Fibroblast of lung (primary cell): ENCODE measurements around the gene TBL1X. TPM values are rescaled to one million over a fixed set of nuclear protein-coding genes. Genes with fewer than 3 reads are reported as not detected.

Source experiments
- DNase-seq, 2 donors: peaks; one replicate each; pipeline versions ENCODE4 v3.0.0 to v3.0.0-alpha.2; 2010; ENCODE audit warnings: low read depth in 2 of 2
- H2AFZ ChIP-seq: 2 replicates; pipeline ENCODE4 v1.5.1; 2012; ENCODE audit warnings: low read length, control low read depth, inconsistent platforms
- H3K27ac ChIP-seq: 2 replicates; pipeline ENCODE4 v1.5.1; 2011; ENCODE audit warnings: low read length, control low read depth; ENCODE audit not compliant: insufficient read depth
- H3K27me3 ChIP-seq: 2 replicates; pipeline ENCODE4 v1.5.1; 2011; ENCODE audit warnings: mild to moderate bottlenecking, low read length; ENCODE audit not compliant: control insufficient read depth, insufficient read depth
- H3K36me3 ChIP-seq: 2 replicates; pipeline ENCODE4 v1.5.1; 2011; ENCODE audit warnings: low read length; ENCODE audit not compliant: control insufficient read depth, insufficient read depth
- H3K4me1 ChIP-seq: 2 replicates; pipeline ENCODE4 v1.5.1; 2011; ENCODE audit warnings: low read length; ENCODE audit not compliant: control insufficient read depth, insufficient read depth; ENCODE audit errors: extremely low read depth
- H3K4me2 ChIP-seq: 2 replicates; pipeline ENCODE4 v1.5.1; 2011; ENCODE audit warnings: low read length, control low read depth; ENCODE audit not compliant: insufficient read depth; ENCODE audit errors: extremely low read depth
- H3K4me3 ChIP-seq, 4 experiments: fragments of 200-600 bp in 1 of 4; sonication (generic) in 1 of 4; replicated peaks in 1 of 4; 2 replicates each; pipeline ENCODE4 v1.5.1; 2011 to 2016; ENCODE audit warnings: low read length in 4 of 4, low read depth in 3 of 4, mild to moderate bottlenecking in 3 of 4, control low read depth in 2 of 4, inconsistent platforms in 1 of 4, mixed read lengths in 1 of 4; ENCODE audit not compliant: insufficient read depth in 1 of 4; ENCODE audit errors: control extremely low read depth in 1 of 4
- H3K79me2 ChIP-seq: 2 replicates; pipeline ENCODE4 v1.5.1; 2012; ENCODE audit warnings: mild to moderate bottlenecking, low read length, inconsistent platforms; ENCODE audit not compliant: control insufficient read depth, insufficient read depth
- H3K9ac ChIP-seq: 2 replicates; pipeline ENCODE4 v1.5.1; 2011; ENCODE audit warnings: mild to moderate bottlenecking, low read length, control low read depth; ENCODE audit not compliant: insufficient read depth
- H3K9me3 ChIP-seq: 2 replicates; pipeline ENCODE4 v1.5.1; 2012; ENCODE audit warnings: low read depth, low read length; ENCODE audit not compliant: control insufficient read depth, insufficient read depth
- H4K20me1 ChIP-seq: 2 replicates; pipeline ENCODE4 v1.5.1; 2011; ENCODE audit warnings: low read length; ENCODE audit not compliant: control insufficient read depth, insufficient read depth; ENCODE audit errors: extremely low read depth
- EZH2 ChIP-seq: IDR thresholded peaks from 2 replicates; pipeline ENCODE4 v1.5.1; 2012; ENCODE audit warnings: low read length, control low read depth, mild to moderate bottlenecking; ENCODE audit errors: missing control alignments
- polyA plus RNA-seq, 2 donors: library from polyadenylated mRNA; depleted of rRNA in 1 of 2; stranded (reverse) in 1 of 2; unstranded in 1 of 2; fragments of >200 nt; gene quantifications; 2 replicates each; pipeline ENCODE4 v1.2.1, GENCODE V29; 2011 to 2012; ENCODE audit warnings: missing spikeins in 1 of 2
- total RNA-seq: library from RNA; depleted of rRNA; stranded (reverse); fragments of >200 nt; gene quantifications from 2 replicates; pipeline ENCODE4 v1.2.1, GENCODE V29; 2014
- TF ChIP-seq, protein P1 (sequence below), 2 donors: IDR thresholded peaks in 1 of 2; conservative IDR thresholded peaks in 1 of 2; 1 replicate in 1 of 2; 2 replicates in 1 of 2; pipeline ENCODE4 v1.5.1; 2011 to 2012; ENCODE audit warnings: low read length in 2 of 2, control low read depth in 1 of 2, inconsistent platforms in 1 of 2, low read depth in 1 of 2, mild to moderate bottlenecking in 1 of 2

TBL1X gene
- total and polyA plus RNA-seq, 2 donors (not counting 1 experiment from before 2014, with no cell fraction given) = 25.8 to 29.4 TPM

DNA sequence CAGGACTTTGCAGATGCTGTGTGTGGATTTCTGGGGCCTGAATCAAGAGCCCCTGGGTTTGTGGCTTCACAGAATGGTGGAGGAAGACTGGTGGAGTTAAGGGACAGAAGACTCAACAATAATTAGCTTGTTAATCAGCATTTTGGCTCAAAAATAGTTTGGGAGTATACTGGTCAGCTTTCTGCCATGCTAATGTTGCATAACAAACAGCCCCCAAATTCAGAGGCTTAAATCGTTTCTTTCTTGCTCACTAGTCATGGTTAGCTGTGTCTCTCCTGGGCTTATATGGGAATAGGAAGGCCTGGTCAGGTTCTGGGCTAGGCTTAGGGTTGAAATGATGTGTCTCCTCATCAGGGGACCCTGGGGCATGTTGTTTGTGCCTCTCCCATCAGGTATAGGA is 24.4 kb downstream of the TBL1X start:
- H2AFZ ChIP-seq = no peak overlapping the region
- H3K36me3 ChIP-seq = no peaks in the 10 kb centered on the region
- no peak overlapping the region for H3K27ac ChIP-seq
- H3K9me3 ChIP-seq = no peaks in the 10 kb centered on the region
- no peak overlapping the region for H3K4me2 ChIP-seq
- H3K9ac ChIP-seq = no peak overlapping the region
- DNase-seq = no peak
- H3K4me1 ChIP-seq = peaks cover 2% of the 10 kb centered on the region
- no peaks in the 10 kb centered on the region for H4K20me1 ChIP-seq
- no peak overlapping the region for H3K4me3 ChIP-seq
- TF ChIP-seq EZH2 = no peak
- TF ChIP-seq, protein P1, sequence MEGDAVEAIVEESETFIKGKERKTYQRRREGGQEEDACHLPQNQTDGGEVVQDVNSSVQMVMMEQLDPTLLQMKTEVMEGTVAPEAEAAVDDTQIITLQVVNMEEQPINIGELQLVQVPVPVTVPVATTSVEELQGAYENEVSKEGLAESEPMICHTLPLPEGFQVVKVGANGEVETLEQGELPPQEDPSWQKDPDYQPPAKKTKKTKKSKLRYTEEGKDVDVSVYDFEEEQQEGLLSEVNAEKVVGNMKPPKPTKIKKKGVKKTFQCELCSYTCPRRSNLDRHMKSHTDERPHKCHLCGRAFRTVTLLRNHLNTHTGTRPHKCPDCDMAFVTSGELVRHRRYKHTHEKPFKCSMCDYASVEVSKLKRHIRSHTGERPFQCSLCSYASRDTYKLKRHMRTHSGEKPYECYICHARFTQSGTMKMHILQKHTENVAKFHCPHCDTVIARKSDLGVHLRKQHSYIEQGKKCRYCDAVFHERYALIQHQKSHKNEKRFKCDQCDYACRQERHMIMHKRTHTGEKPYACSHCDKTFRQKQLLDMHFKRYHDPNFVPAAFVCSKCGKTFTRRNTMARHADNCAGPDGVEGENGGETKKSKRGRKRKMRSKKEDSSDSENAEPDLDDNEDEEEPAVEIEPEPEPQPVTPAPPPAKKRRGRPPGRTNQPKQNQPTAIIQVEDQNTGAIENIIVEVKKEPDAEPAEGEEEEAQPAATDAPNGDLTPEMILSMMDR (conservative IDR thresholded peaks at IDR 0.05 in 1 of 2, IDR thresholded peaks at IDR 0.05 in 1 of 2; ENCODE audit: low read depth in 1 of 2, low read length in 2 of 2) = no peak
- peaks cover 16% of the 10 kb centered on the region for H3K79me2 ChIP-seq
- H3K27me3 ChIP-seq = no peaks in the 10 kb centered on the region

DNA sequence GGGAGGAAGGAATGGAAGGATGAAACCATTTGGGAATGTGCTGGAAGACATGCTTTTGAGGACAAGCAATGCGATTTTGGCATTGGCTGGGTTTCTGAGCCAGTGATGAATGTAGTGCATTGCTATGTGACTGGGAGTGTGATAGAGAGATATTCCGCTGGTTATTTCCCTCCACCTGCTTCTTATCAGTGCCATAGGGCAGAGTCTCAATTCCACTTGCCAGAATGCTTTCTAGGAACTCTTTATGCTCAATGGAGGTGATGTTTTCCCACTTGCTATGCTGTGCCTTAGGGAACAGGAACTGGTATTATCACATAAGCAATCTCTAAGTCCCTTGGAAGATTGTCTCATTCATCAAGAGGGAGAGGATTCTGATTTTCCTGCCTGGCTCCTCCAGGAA is 28.0 kb downstream of the TBL1X start:
- no peak overlapping the region for H3K4me2 ChIP-seq
- H3K9ac ChIP-seq = no peak overlapping the region
- no peaks in the 10 kb centered on the region for H3K36me3 ChIP-seq
- DNase-seq = peak in 1 of 2 donors; percentile 41
- H3K27ac ChIP-seq = no peak overlapping the region
- H3K79me2 ChIP-seq = peaks cover 13% of the 10 kb centered on the region
- no peaks in the 10 kb centered on the region for H3K27me3 ChIP-seq
- no peaks in the 10 kb centered on the region for H4K20me1 ChIP-seq
- TF ChIP-seq, protein P1 (conservative IDR thresholded peaks at IDR 0.05 in 1 of 2, IDR thresholded peaks at IDR 0.05 in 1 of 2; ENCODE audit: low read depth in 1 of 2, low read length in 2 of 2) = no peak
- no peak for TF ChIP-seq EZH2
- no peaks in the 10 kb centered on the region for H3K9me3 ChIP-seq
- peaks cover 2% of the 10 kb centered on the region for H3K4me1 ChIP-seq
- no peak overlapping the region for H2AFZ ChIP-seq
- H3K4me3 ChIP-seq = no peak overlapping the region

DNA sequence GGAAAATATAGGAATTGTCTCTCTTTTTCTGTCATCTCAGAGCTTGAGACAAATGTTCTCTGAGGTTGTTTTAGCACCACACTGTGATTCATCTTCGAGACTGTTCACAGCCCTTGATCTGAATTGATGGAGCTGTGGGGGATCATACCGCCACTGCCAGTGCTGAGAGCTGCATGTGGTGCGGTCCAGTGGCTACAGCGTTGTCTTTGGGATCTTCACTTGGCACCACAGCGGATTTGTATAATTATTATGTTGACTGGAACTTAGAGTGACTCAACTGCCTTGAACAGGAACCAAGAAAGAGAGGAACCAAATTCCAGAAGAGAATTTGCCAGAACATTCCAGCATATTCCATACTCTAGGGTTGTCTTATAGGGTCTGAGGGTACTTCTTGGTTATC is 29.1 kb downstream of the TBL1X start:
- Histone ChIP-seq H2AFZ (no peak overlapping the region), H3K36me3 (no peaks in the 10 kb centered on the region), H3K9ac (no peak overlapping the region), H4K20me1 (no peaks in the 10 kb centered on the region), H3K79me2 (peaks cover 8% of the 10 kb centered on the region), H3K4me2 (no peak overlapping the region), H3K4me1 (peaks cover 2% of the 10 kb centered on the region), H3K27ac (no peak overlapping the region), H3K27me3 (no peaks in the 10 kb centered on the region), H3K4me3 (no peak overlapping the region), H3K9me3 (no peaks in the 10 kb centered on the region)
- DNase-seq = peak in 1 of 2 donors; percentile 27
- TF ChIP-seq EZH2 = no peak
- TF ChIP-seq, protein P1 (conservative IDR thresholded peaks at IDR 0.05 in 1 of 2, IDR thresholded peaks at IDR 0.05 in 1 of 2; ENCODE audit: low read depth in 1 of 2, low read length in 2 of 2) = no peak
